ENCODE measurements around the gene NARS2. TPM values are rescaled to one million over a fixed set of nuclear protein-coding genes. Genes with fewer than 3 reads are reported as not detected.

The NARS2 gene
- total RNA-seq, 1 donor from 2014 or later = 16.2 TPM

- H3K27me3 Mint-ChIP-seq (ENCODE audit: unreplicated experiment) = no peaks in the 10 kb centered on the region
- TF ChIP-seq CTCF (IDR thresholded peaks at IDR 0.05; ENCODE audit: unreplicated experiment) = no peak
- H3K27ac Mint-ChIP-seq (ENCODE audit: unreplicated experiment) = no peak overlapping the region
- no peaks in the 10 kb centered on the region for H3K36me3 Mint-ChIP-seq (ENCODE audit: low read depth, unreplicated experiment)
- H3K9me3 Mint-ChIP-seq (ENCODE audit: unreplicated experiment) = no peaks in the 10 kb centered on the region
- H3K4me3 Mint-ChIP-seq (ENCODE audit: unreplicated experiment) = no peak overlapping the region
- no peak for DNase-seq (ENCODE audit: low spot score)
- H3K4me1 Mint-ChIP-seq (ENCODE audit: unreplicated experiment) = no peaks in the 10 kb centered on the region
Measured at GRCh38 chr11:78504181-78504580, 70.5 kb downstream of the NARS2 start.

- Mint-ChIP-seq H3K36me3 (ENCODE audit: low read depth, unreplicated experiment) (no peaks in the 10 kb centered on the region), H3K27me3 (ENCODE audit: unreplicated experiment) (no peaks in the 10 kb centered on the region), H3K4me1 (ENCODE audit: unreplicated experiment) (peaks cover 2% of the 10 kb centered on the region), H3K9me3 (ENCODE audit: unreplicated experiment) (no peaks in the 10 kb centered on the region), H3K27ac (ENCODE audit: unreplicated experiment) (no peak overlapping the region), H3K4me3 (ENCODE audit: unreplicated experiment) (no peak overlapping the region)
- DNase-seq (ENCODE audit: low spot score) = no peak
- no peak for TF ChIP-seq CTCF (IDR thresholded peaks at IDR 0.05; ENCODE audit: unreplicated experiment)
Measured at GRCh38 chr11:78499971-78500370, 74.7 kb downstream of the NARS2 start.

GRCh38 chr11:78497293-78497692 is 77.4 kb downstream of the NARS2 start:
- no peak overlapping the region for H3K27ac Mint-ChIP-seq (ENCODE audit: unreplicated experiment)

DNA sequence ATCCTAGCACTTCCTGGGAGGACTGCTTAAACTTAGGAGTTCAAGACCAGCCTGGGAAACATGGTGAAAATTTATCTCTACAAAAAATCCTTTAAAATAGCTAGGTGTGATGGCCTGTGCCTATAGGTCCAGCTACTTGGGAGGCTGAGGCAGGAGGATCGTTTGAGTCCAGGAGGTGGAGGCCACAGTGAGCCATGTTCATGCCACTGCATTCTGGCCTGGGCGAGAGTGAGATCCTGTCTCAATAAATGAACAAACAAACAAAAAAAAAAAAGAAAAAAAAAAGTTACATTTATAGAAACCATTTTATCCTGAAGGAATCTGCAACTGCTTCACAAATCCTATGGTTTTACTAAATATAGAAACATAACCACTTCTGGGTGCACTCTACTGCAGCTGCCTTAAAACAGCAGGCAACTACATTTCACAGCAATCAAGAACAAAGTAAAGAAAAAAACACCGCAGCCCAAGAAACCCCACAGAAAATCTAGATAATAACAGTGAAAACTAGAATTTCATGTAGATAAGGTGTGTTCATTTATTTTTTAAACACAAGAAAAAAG is 81.2 kb downstream of the NARS2 start:
- Mint-ChIP-seq H3K27ac (ENCODE audit: unreplicated experiment) (no peak overlapping the region), H3K4me1 (ENCODE audit: unreplicated experiment) (peaks cover 6% of the 10 kb centered on the region), H3K9me3 (ENCODE audit: unreplicated experiment) (no peaks in the 10 kb centered on the region), H3K4me3 (ENCODE audit: unreplicated experiment) (no peak overlapping the region), H3K27me3 (ENCODE audit: unreplicated experiment) (no peaks in the 10 kb centered on the region), H3K36me3 (ENCODE audit: low read depth, unreplicated experiment) (peaks cover 5% of the 10 kb centered on the region)
- DNase-seq (ENCODE audit: low spot score) = no peak
- TF ChIP-seq CTCF (IDR thresholded peaks at IDR 0.05; ENCODE audit: unreplicated experiment) = no peak

More at GRCh38 chr11:78497293-78497692, 77.4 kb downstream of the NARS2 start:
- peaks cover 6% of the 10 kb centered on the region for H3K4me1 Mint-ChIP-seq (ENCODE audit: unreplicated experiment)
- H3K36me3 Mint-ChIP-seq (ENCODE audit: low read depth, unreplicated experiment) = no peaks in the 10 kb centered on the region
- H3K4me3 Mint-ChIP-seq (ENCODE audit: unreplicated experiment) = no peak overlapping the region
- no peaks in the 10 kb centered on the region for H3K27me3 Mint-ChIP-seq (ENCODE audit: unreplicated experiment)
- no peak for TF ChIP-seq CTCF (IDR thresholded peaks at IDR 0.05; ENCODE audit: unreplicated experiment)
- no peak for DNase-seq (ENCODE audit: low spot score)
- H3K9me3 Mint-ChIP-seq (ENCODE audit: unreplicated experiment) = no peaks in the 10 kb centered on the region

DNA sequence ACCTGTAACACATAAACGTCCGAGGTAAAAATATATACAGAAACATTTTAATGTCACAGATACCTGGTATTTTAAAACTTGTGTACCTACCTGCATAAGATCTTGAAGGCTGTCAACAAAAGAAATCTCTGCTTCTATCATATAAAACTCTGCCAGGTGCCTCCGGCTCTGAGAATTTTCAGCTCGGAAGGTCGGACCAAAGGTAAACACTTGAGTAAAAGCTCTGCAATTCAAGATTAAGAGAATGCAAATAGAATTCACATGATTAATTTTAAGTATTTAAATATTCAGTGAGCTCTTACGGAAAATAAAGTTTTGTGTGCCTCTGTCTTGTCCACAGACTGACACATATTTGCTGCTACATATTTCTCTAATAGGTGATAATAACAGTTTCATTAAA is 81.7 kb downstream of the NARS2 start:
- no peak for TF ChIP-seq CTCF (IDR thresholded peaks at IDR 0.05; ENCODE audit: unreplicated experiment)
- H3K4me1 Mint-ChIP-seq (ENCODE audit: unreplicated experiment) = peaks cover 6% of the 10 kb centered on the region
- no peaks in the 10 kb centered on the region for H3K27me3 Mint-ChIP-seq (ENCODE audit: unreplicated experiment)
- no peak overlapping the region for H3K4me3 Mint-ChIP-seq (ENCODE audit: unreplicated experiment)
- H3K36me3 Mint-ChIP-seq (ENCODE audit: low read depth, unreplicated experiment) = peaks cover 5% of the 10 kb centered on the region
- no peaks in the 10 kb centered on the region for H3K9me3 Mint-ChIP-seq (ENCODE audit: unreplicated experiment)
- DNase-seq (ENCODE audit: low spot score) = no peak
- no peak overlapping the region for H3K27ac Mint-ChIP-seq (ENCODE audit: unreplicated experiment)

Measured in endothelial cell (in vitro differentiated cells).